ENCODE measurements around the gene RFNG.
A peak's percentile ranks its signal among the peaks of the same experiment; 100 is the strongest.

RFNG gene

DNA sequence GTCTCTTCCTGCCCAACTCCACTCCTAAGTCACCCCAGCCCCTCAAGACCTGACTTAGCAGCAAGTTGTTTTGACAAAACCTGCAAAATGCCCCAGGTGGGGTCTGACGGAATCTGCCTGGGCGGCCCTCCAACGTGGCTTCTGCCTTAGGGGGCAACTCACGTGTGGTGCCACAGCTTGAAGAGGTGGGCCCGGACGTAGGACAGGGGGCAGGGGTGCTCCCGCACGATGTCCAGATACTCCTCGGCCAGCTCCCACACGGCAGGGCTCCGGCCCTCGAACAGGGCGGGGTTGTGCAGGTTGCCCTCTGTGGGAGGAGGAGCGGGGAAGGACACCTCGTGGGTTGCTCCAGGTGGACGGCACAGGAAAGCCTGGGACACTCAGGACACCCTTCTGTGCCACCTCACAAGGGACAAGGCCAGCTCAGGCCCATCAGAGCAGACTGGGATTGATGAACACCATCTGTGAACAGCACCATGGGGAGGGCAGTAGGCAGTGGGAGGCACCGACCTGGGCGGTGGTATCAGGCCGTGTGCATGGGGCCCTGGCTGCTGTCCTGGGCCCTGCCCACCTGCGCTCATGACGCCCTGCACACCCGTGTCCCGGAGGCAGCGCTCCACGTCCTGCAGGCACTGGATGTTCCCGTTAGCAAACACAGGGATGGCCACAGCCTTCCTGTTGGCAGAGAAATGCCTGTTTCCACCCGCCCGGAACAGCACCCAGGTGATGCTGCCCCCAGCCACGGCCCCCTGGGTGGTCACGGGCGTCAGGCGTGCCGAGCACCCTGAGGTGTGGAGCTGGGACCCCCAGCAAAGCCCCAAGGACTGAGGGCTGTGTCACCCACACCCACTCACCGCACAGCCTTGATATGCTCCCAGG lies 9.7 kb upstream of the RFNG start:
- H3K27ac ChIP-seq = peak overlapping the region; percentile 95
- TF ChIP-seq, protein P1, sequence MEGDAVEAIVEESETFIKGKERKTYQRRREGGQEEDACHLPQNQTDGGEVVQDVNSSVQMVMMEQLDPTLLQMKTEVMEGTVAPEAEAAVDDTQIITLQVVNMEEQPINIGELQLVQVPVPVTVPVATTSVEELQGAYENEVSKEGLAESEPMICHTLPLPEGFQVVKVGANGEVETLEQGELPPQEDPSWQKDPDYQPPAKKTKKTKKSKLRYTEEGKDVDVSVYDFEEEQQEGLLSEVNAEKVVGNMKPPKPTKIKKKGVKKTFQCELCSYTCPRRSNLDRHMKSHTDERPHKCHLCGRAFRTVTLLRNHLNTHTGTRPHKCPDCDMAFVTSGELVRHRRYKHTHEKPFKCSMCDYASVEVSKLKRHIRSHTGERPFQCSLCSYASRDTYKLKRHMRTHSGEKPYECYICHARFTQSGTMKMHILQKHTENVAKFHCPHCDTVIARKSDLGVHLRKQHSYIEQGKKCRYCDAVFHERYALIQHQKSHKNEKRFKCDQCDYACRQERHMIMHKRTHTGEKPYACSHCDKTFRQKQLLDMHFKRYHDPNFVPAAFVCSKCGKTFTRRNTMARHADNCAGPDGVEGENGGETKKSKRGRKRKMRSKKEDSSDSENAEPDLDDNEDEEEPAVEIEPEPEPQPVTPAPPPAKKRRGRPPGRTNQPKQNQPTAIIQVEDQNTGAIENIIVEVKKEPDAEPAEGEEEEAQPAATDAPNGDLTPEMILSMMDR (conservative IDR thresholded peaks at IDR 0.05) = no peak

DNA sequence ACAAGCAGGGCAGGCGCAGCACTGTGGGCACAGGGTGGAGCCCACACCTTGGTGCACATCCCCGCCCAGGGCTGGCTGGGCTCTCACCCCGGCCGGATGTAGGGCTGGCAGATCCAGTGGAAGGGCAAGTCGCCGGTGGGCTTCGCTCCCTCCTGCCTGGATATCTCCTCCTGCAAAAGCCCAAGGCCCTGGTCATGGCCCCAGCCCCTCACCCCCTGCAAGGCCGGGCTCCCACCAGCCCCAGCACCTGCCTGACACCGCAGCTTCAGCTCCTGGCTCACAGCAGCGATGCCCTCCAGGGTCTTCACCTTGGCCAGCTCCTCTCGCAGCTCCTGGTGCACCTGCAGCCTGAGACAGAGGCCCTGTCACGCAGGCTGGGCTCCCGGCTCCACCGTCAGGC lies 9.0 kb upstream of the RFNG start:
- H3K27ac ChIP-seq = peak overlapping the region; percentile 95
- TF ChIP-seq, protein P1 (conservative IDR thresholded peaks at IDR 0.05) = no peak

DNA sequence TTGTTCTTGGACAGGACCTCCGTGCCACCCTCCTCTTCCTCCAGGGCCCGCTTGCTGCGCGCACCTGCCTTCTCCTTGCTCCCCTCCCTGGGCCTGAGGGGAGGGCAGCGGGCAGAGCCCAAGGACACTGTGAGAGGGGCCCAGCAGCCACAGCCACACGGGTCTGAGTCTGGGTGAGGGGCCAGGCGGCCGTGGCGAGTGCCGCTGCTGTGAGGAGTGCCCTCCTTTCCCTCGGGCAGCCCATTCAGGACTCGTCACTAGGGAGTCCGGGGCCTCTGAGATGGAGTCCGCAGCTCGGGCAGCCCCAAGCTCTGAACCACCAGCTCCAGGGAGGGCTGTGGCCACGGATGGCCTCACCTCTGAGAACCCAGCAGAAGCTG lies 8.4 kb upstream of the RFNG start:
- TF ChIP-seq, protein P1 (conservative IDR thresholded peaks at IDR 0.05) = no peak
- H3K27ac ChIP-seq = peak overlapping the region; percentile 95

DNA sequence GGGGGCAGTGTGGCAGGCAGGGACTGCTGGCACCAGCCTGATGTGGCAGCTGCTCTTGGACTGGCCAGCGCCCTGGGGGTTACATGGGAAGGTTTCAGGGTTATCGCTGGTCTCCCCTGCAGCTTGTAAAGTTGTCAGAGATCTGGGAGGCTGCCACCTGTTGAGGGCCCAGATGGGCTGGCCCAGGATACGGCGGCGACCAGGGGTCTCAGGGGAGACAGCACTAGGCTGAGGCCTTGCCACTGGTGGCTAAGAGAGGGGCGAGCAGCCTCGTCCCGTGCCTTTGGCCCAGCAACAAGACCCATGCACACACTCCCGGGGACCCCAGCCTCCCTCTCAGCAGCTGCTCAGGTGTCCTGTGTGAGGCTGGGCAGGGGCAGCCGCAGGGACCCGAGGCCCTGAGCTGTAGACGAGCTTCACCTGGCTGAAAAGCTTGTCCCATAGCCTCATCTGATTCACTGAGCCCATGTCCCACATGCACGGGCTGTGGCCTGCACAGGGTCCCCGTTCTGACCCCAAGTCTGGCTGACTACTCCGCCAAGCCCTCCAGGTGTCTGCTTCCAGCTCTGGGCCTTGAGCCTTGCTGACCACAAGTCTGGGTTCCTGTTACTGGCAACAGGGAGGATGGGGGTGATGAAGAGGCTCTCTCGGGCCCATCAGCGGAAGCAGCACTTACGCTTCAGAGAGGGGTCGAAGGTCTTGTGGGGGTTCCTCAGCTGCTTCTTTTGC lies 7.8 kb upstream of the RFNG start:
- TF ChIP-seq, protein P1 (conservative IDR thresholded peaks at IDR 0.05) = no peak
- peak overlapping the region; percentile 95 for H3K27ac ChIP-seq

DNA sequence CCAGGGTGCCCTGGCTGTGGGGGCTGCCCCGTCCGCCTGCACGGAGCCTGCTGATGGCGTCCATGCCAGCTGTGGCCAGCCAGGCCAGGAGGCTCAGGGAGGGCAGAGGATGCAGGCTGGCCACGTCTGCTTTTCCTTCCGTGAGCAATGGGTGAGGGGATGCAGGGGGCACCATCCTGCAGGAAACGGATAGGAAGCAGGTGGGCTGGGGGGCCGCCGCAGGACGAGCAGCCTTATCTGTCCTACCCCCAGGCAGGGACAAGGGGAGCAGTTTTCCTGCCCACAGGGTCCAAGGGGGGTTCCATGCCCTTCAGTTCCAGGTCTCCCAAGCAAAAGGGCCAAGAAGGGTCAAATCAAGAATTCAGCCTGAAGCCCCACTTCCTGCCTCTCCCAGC lies 7.2 kb upstream of the RFNG start:
- TF ChIP-seq, protein P1 (conservative IDR thresholded peaks at IDR 0.05) = no peak
- peak overlapping the region; percentile 95 for H3K27ac ChIP-seq

DNA sequence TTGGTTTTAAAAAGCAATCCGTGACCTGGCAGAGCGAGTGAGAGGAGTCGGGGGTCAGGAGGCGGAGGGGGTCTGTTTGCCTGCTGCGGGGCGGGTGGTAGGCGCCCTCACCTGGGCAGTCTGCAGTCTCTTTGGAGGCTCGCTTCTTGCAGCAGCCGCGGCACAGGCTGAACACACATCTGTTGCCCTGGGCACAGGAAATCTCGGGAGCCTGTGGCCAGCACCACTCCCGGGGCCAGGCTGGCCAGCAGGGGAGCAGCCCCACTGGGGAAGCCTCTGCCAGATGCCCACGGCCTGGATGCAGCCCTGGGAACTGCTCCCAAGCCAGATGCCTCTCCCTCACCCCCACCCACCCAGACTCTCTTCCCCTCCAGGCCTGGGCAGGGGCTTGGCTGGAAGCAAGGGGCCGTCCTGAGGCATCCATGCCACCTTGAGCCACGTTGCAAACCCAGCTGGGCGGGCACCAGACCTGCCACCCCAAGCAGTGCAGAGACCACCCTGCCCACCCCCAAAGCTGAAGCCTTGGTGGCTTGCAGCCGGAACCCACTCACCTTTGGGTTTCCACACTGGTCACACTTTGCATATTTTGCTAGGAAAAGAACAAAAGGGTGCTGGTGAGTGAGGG lies 6.7 kb upstream of the RFNG start:
- H3K27ac ChIP-seq = peak overlapping the region; percentile 95
- TF ChIP-seq, protein P1 (conservative IDR thresholded peaks at IDR 0.05) = no peak
